Measurements from ENCODE around the gene TRAPPC3L.
A peak's percentile ranks its signal among the peaks of the same experiment; 100 is the strongest.

Gene TRAPPC3L

GRCh38 chr6:116577486-116577885 is 32.0 kb upstream of the TRAPPC3L start:
- TF ChIP-seq, protein P1, sequence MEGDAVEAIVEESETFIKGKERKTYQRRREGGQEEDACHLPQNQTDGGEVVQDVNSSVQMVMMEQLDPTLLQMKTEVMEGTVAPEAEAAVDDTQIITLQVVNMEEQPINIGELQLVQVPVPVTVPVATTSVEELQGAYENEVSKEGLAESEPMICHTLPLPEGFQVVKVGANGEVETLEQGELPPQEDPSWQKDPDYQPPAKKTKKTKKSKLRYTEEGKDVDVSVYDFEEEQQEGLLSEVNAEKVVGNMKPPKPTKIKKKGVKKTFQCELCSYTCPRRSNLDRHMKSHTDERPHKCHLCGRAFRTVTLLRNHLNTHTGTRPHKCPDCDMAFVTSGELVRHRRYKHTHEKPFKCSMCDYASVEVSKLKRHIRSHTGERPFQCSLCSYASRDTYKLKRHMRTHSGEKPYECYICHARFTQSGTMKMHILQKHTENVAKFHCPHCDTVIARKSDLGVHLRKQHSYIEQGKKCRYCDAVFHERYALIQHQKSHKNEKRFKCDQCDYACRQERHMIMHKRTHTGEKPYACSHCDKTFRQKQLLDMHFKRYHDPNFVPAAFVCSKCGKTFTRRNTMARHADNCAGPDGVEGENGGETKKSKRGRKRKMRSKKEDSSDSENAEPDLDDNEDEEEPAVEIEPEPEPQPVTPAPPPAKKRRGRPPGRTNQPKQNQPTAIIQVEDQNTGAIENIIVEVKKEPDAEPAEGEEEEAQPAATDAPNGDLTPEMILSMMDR (IDR thresholded peaks at IDR 0.05; ENCODE audit: borderline replicate concordance, insufficient read depth, low read depth, low read length) = no peak
- no peak overlapping the region for H3K4me3 ChIP-seq (ENCODE audit: low read depth, low read length)

DNA sequence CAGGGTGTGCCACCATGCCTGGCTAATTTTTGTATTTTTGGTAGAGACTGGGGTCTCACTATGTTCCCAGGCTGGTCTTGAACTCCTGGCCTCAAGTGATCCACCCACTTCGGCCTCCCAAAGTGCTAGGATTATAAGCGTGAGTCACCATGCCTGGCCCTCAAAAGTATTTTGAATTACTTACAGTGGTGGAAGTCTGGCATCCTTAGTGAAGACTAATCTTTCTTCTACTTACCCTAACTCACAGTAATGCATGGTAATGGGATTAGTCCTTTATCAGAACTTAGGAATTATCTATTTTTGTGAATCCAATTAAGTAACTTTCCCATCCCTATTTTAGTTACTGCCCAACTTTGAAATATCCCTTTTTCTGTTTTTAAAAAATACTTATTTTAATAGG is 29.7 kb upstream of the TRAPPC3L start:
- TF ChIP-seq, protein P1 (IDR thresholded peaks at IDR 0.05; ENCODE audit: borderline replicate concordance, insufficient read depth, low read depth, low read length) = no peak
- no peak overlapping the region for H3K4me3 ChIP-seq (ENCODE audit: low read depth, low read length)

GRCh38 chr6:116572162-116572561 is 26.7 kb upstream of the TRAPPC3L start:
- TF ChIP-seq, protein P1 (IDR thresholded peaks at IDR 0.05; ENCODE audit: borderline replicate concordance, insufficient read depth, low read depth, low read length) = no peak
- peak overlapping the region; percentile 69 for H3K4me3 ChIP-seq (ENCODE audit: low read depth, low read length)

DNA sequence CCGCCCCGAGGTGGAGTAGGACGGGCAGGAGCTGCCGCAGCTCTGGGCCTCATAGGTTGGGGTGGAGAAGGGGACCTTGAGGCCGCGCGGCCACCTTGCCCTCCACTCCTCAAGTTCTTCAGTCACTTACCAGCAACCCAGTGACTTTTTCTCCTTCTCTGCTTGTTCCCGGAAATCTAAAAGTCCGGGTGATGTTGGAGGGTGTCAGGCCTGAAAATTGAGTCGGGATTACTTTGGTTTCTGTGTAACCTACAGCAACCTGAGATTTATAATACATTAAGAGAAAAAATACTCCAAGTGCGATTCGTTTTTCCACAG is 26.2 kb upstream of the TRAPPC3L start:
- TF ChIP-seq, protein P1 (IDR thresholded peaks at IDR 0.05; ENCODE audit: borderline replicate concordance, insufficient read depth, low read depth, low read length) = no peak
- H3K4me3 ChIP-seq (ENCODE audit: low read depth, low read length) = peak overlapping the region; percentile 69

DNA sequence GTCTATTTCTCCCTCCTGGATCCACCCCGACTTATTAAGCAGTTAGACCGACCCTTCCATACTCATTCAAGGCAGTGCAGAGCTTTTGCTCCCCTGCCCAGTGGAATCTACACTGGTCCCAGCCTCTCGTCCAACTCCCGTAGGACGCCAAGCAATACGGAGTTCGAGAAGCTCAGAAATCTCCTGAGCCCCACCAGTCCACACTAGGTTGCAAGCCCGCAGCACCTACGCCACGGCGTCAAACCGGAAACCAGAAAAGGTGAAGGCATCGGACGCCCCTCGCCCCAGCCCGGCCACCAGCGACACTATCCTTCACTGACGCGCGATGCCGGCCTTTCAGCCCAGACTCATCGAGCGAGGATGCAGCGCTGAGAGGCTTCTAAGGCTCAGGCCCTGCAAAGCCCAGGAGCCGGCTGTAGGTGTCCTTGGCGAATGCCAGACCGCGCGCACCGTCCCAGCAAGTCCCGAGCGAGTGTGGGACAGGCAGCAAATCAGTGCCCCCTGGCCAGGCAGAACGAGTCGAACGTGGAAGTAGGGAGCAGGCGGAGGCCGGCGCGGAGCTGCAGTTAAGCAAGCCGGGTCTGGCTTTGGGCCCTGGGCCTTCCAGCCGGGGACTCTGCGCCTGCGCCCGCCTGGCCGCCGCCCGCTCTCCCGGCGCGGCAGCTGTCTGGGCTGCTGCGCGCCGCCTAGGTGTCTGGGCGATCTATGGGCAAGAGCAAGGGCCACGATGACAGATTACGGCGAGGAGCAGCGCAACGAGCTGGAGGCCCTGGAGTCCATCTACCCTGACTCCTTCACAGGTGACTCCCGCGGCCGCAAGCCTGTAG is 25.6 kb upstream of the TRAPPC3L start, which contains the start of gene RWDD1:
Gene RWDD1, plus strand, starts transcription at position 649 of the 827 bp plus-strand sequence. Its CDS starts 79 bp downstream, at position 728.
- TF ChIP-seq, protein P1 (IDR thresholded peaks at IDR 0.05; ENCODE audit: borderline replicate concordance, insufficient read depth, low read depth, low read length) = no peak
- peak within 1 kb of the TSS; percentile 69 for H3K4me3 ChIP-seq (ENCODE audit: low read depth, low read length)

- H3K4me3 ChIP-seq (ENCODE audit: low read depth, low read length) = no peak overlapping the region
- TF ChIP-seq, protein P1 (IDR thresholded peaks at IDR 0.05; ENCODE audit: borderline replicate concordance, insufficient read depth, low read depth, low read length) = no peak
Measured at GRCh38 chr6:116568821-116569755, 23.6 kb upstream of the TRAPPC3L start.

All from GM12875 (cell line).